Immature natural killer cell (primary cell): ENCODE measurements around the gene AMN1. TPM values are rescaled to one million over a fixed set of nuclear protein-coding genes. Genes with fewer than 3 reads are reported as not detected.

Source experiments
- DNase-seq, 3 donors: peaks; one replicate each; pipeline ENCODE4 v3.0.0; 2022; ENCODE audit warnings: mixed read lengths in 1 of 3
- H3K27ac Mint-ChIP-seq, 6 donors: one replicate each; pipeline ENCODE4 v1.8.0; 2020; ENCODE audit warnings: mixed read lengths in 6 of 6, mild to moderate bottlenecking in 5 of 6, inconsistent platforms in 4 of 6, moderate library complexity in 3 of 6
- H3K27me3 Mint-ChIP-seq, 3 donors: one replicate each; pipeline ENCODE4 v1.8.0; 2020 to 2021; ENCODE audit warnings: low read depth in 3 of 3, mild to moderate bottlenecking in 3 of 3, mixed read lengths in 3 of 3, moderate library complexity in 3 of 3, inconsistent platforms in 1 of 3
- H3K36me3 Mint-ChIP-seq, 3 donors: one replicate each; pipeline ENCODE4 v1.8.0; 2020; ENCODE audit warnings: mixed read lengths in 3 of 3, inconsistent platforms in 2 of 3, mild to moderate bottlenecking in 2 of 3
- H3K4me1 Mint-ChIP-seq, 2 donors: one replicate each; pipeline ENCODE4 v1.8.0; 2020; ENCODE audit warnings: inconsistent platforms in 2 of 2, mild to moderate bottlenecking in 2 of 2, mixed read lengths in 2 of 2, moderate library complexity in 1 of 2
- H3K4me3 Mint-ChIP-seq, 5 donors: one replicate each; pipeline ENCODE4 v1.8.0; 2020; ENCODE audit warnings: mild to moderate bottlenecking in 5 of 5, mixed read lengths in 5 of 5, inconsistent platforms in 3 of 5, moderate library complexity in 3 of 5
- H3K9me3 Mint-ChIP-seq, 6 donors: one replicate each; pipeline ENCODE4 v1.8.0; 2020; ENCODE audit warnings: mild to moderate bottlenecking in 6 of 6, mixed read lengths in 6 of 6, inconsistent platforms in 4 of 6, moderate library complexity in 3 of 6
- polyA plus RNA-seq, 3 donors: library from polyadenylated mRNA; unstranded; fragments of 300-500 nt; fragmentation: Illumina TruSeq; gene quantifications; one replicate each; pipeline ENCODE4 v1.2.3, GENCODE V29; 2021

AMN1 gene
- polyA plus RNA-seq, 3 donors from 2014 or later, result 5.5 to 20.5 (median 9.9) TPM

DNA sequence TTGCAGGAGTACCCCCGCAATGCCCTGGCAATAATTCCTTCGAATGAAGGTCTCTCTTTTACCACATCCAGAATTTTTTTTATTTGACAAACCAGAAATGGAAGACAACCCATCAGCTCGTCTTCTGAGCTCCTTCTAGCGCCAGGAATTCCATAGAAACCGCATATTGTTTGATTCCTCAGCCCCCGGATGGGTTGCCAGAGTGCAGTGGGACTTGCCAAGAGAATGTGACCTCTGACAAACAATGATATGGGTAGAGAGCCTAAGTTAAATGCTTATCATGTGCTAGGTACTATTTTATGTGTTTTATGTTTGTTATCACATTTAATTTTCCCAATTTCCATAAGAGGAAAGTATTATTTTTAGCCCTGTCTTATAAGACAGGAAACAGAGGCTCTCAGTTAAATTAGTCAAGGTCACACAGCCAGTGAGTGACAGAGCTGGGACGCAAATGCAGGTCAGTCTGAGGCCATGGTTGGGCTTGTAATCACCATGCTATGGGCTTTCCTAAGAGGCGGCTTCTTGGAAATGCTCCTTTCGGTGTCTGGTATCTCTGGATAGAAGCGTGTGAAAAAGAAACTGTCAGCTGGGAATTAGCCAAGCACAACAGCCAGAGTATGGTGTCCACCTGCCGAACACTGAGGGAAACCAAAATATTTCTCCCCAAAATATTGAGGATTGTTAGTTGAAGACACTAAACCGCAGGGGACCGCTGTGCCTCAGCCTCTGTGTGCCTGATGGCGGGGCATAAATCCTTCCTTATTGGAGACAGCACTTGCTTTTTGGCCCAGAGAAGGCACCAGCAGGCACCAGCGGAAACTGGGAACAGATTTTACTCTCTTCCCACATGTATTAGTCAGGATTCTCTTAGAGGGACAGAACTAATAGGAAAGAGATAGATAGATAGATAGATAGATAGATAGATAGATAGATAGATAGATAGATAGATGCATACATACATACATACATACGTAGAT is 98.8 kb downstream of the AMN1 start:
- H3K4me1 Mint-ChIP-seq, result peaks cover 3 to 6% of the 10 kb centered on the region in 2 donors
- peaks cover 0 to 3% (median 0%) of the 10 kb centered on the region in 3 donors for H3K36me3 Mint-ChIP-seq
- peak overlapping the region in 1 of 6 donors; percentile 27 for H3K27ac Mint-ChIP-seq
- no peak for DNase-seq
- no peaks in the 10 kb centered on the region for H3K9me3 Mint-ChIP-seq
- H3K27me3 Mint-ChIP-seq, result peaks cover 0 to 3% (median 3%) of the 10 kb centered on the region in 3 donors
- H3K4me3 Mint-ChIP-seq, result no peak overlapping the region

GRCh38 chr12:31627456-31628054 is 101.3 kb downstream of the AMN1 start:
- Mint-ChIP-seq H3K4me3 (no peak overlapping the region), H3K4me1 (peaks cover 3 to 6% of the 10 kb centered on the region in 2 donors), H3K36me3 (peaks cover 0 to 3% (median 0%) of the 10 kb centered on the region in 3 donors), H3K27me3 (peaks cover 0 to 3% (median 3%) of the 10 kb centered on the region in 3 donors), H3K27ac (no peak overlapping the region), H3K9me3 (no peaks in the 10 kb centered on the region)
- no peak for DNase-seq

DNA sequence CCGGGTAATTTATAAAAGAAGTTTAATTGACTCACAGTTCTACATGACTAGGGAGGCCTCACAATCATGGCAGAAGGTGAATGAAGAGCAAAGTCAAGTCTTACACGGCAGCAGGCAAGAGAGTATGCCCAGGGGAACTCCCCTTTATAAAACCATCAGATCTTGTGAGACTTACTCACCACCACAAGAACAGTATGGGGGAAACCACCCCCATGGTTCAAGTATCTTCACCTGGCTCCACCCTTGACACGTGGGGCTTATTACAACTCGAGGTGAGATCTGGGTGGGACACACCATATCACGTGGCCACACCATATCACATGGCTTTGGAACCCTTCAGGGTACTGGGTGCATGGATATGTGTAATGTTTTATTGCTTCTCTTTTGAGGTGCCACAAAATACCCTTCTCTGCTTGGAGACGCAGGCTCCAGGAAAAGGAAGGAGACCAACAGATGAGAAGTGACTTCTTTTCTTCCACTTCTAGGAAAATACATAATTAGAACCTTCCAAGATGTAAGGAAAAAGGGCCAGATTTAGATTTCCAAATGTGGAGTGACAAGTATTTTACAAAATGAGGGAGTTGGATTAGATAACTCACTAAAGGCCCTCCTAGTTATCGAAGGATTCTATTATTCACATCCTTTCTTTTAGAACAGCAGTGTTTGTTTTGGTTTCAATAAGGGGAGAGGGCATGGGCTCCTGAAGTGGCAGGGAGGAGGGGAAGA is 102.4 kb downstream of the AMN1 start:
- Mint-ChIP-seq H3K9me3 (no peaks in the 10 kb centered on the region), H3K36me3 (peaks cover 0 to 3% (median 0%) of the 10 kb centered on the region in 3 donors), H3K27me3 (peaks cover 0 to 3% (median 0%) of the 10 kb centered on the region in 3 donors), H3K27ac (no peak overlapping the region), H3K4me1 (peaks cover 3 to 6% of the 10 kb centered on the region in 2 donors), H3K4me3 (no peak overlapping the region)
- peak in 1 of 3 donors; percentile 6 for DNase-seq

DNA sequence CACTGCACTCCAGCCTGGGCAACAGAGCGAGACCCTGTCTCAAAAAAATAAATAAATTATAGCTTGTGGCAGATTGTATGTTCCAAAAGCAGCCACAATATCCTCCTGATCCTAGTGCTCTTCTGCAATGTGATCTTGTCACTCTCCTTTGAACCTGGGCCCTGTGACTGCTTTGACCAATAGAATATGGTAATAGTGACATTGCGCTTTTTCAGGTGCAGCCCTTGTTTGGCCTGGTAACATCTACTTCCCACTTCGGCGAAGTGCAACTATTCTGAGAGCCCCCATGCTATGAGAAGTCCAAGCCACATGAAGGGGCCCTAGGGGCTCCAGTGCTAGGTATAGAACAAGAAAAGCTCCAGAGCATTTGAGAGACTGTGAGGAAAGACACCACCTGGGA is 106.8 kb downstream of the AMN1 start:
- no peaks in the 10 kb centered on the region for H3K36me3 Mint-ChIP-seq
- H3K4me3 Mint-ChIP-seq, result no peak overlapping the region
- H3K27me3 Mint-ChIP-seq, result peaks cover 0 to 8% (median 2%) of the 10 kb centered on the region in 3 donors
- peak overlapping the region in 1 of 6 donors; percentile 28 for H3K27ac Mint-ChIP-seq
- DNase-seq, result no peak
- H3K9me3 Mint-ChIP-seq, result no peaks in the 10 kb centered on the region
- peaks cover 3 to 6% of the 10 kb centered on the region in 2 donors for H3K4me1 Mint-ChIP-seq

Other genes starting within 250 kb of the AMN1 start
- gene DENND5B, start 137.9 kb downstream of the AMN1 start, polyA plus RNA-seq, result under 1 TPM in 2 of 3 donors, not detected in 1; 0.53 to 0.70 TPM
- 1 to 10 TPM in 2 of 3 donors, under 1 TPM in 1; 0.21 to 1.6 (median 1.3) TPM for gene ETFBKMT, start 69.3 kb downstream of the AMN1 start, polyA plus RNA-seq
- 100 to 1,000 TPM in 1 of 3 donors, 10 to 100 TPM in 2; 42.0 to 225 (median 59.6) TPM for gene RESF1, start 230.4 kb upstream of the AMN1 start, polyA plus RNA-seq